GM11168 (cell line): Measurements from ENCODE around the gene RTRAF.

Experiments used
- in situ Hi-C: fragments of 300-500 bp; cut with MboI; formaldehyde crosslinking; loops from one replicate; pipeline ENCODE4 v1.12.0; 2022; ENCODE audit warnings: low sequenced_read_pairs; ENCODE audit not compliant: unreplicated experiment

Gene RTRAF

DNA sequence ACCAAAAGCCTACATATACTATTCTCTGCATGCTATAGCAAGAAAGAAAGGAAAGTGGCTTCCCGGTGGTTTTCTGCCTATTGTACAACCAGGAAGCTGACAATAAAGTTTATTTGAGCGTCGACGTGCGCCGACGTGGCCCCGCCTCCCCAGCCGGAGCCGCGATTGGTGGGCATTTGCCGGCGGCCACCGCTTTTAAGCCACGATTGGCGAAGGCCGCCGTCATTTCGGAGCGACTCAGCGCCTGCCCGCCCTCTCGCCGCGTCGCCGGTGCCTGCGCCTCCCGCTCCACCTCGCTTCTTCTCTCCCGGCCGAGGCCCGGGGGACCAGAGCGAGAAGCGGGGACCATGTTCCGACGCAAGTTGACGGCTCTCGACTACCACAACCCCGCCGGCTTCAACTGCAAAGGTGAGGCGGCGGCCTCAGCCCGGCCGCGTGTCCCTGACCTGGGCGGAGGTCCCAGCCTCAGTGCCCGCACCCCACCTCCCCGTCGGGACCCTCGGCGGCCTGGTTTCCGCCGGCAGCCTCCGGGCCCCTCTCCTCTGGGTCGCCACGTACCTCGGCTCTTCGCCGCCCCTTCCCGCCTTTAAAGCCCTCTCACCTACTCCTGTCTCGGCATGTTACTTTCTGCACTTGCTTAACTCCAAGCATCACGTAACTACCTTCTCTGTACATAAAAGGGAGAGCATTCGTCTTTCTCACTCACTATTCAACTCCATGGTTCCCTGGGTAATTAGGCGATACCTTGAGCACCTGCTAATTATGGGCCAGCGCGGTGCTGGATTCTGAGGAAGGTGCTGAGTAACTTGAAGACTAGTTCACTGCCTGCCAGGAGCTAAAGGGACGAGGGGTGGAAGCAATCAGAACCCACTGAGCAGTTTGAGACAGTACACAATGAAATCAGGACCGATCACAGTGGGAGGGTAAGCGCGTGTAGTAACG, at the start of gene RTRAF:
RTRAF (plus strand) TSS at position 254 of the 942 bp plus-strand sequence; CDS start at position 348, 94 bp downstream.
- in situ Hi-C loops, result loop anchor here (25.0 kb wide), 1 partner anchor 602 kb away; no protein-coding TSS in a partner anchor

DNA sequence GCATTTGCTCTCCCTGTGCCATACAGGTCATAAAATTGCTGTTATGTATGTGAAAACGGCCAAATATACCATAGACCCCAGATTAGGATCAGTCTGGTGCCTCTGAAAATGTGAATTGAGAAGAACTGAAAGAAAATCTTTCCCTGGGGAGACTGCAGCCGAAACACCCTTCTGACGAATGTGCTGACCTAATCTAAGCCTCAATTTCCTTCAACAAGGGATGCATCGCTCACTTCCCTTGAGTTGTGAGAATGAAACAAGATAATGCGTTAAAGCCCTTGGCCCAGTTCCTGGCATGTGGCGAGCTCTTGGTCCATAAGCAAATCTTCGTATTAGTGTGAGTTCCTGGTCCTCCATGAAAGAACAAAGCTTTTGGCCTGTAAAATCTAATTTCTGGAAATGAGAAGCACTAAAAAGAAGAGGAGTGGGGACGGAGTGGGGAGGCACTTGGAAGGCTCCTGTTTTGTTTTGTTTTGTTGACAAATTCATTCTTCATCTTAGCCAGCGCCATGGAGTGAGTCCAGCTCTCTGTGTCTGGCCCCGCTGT, 49.5 kb upstream of the RTRAF start:
- in situ Hi-C loops, result no loop called here

DNA sequence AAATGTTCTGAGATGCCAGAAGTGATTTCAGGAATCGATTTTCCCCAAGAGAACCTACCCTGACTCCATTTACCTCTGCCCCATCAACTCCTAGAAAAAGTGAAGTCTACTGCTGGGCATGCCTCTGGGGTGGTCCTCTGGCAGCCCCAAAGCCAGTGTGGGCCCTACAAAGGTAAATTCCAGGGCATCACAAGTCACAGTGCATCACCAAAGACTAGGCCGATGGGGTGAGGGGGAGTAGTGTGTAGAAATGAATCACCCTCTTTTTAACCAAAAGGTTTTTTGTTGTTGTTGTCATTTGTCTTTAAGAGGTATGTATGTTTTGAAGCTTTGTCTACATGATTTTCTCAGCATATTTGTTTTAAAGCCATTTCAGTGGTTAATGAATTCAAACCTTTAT, 46.4 kb upstream of the RTRAF start:
- in situ Hi-C loops, result no loop called here

DNA sequence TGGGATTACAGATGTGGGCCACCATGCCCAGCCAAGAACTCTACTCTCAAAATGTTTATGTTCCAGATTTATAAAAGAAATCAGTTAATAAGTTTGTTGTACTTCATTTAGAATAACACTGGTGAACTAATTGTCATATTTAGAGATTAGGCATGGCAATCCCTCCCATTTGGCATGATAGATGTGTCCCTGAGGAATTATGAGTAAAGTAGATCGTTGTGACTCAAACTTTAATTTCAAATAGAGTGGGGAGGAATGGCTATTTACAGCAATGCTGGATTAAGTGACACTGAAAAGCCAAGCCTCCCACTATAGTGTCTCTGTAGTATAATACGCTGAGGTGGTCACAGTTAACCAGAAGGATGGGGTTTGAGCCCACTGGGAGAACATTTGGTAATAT, 39.3 kb upstream of the RTRAF start:
- in situ Hi-C loops, result no loop called here

DNA sequence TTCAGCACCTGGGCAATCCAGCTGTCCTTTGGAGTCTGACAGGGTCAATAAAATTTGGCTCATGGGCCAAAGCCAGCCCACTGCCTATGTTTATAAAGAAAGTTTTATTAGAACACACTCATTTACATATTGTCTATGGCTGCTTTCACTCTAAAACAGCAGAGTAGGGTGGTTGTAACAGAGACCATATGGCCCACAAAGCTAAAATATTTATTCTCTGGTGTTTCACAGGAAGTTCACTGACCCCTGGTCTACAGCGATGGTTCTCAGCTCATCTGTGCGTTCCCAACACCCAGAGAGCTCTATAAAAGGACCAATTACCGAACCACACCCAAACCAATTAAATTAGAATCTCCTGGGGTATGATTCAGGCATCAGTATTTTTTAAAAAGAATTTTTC, 37.7 kb upstream of the RTRAF start:
- in situ Hi-C loops, result no loop called here

DNA sequence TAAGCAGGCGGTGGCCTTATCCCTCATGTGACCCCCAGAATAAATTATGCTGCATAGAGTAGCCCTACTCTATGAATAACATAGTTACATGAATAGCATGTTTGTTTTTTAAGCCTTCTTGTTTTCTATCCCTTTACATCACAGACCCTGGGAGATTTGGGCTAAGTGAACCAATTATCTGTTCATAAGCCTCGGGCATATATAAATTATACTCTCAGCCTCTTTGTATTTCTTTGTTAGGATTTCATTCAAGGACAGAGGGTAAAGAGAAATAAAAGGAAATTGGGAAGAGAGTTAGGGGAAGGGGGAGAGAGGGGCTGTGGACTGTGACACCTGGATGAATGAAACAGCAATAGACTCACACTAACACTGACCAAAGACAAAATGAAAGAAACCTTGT, 35.3 kb upstream of the RTRAF start:
- in situ Hi-C loops, result no loop called here

DNA sequence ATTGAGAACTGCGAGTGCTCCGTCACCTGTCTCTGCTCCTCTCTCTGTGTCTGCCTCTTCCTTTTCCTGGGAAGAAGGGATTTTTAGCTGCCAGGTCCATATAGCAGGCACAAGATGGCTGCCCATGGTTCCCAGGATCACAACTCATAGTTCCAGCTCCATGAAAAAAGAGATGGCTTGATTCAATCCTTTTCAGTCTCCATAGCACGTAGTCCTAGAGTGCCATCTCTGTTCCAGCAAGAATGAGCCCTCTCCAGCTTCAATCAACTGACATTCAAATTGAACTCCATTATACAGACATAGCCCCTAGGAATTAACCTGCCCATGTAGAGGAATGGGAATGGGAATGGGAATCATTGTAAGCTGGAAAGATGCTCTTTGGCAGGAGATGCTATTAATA, 34.7 kb upstream of the RTRAF start:
- in situ Hi-C loops, result no loop called here

DNA sequence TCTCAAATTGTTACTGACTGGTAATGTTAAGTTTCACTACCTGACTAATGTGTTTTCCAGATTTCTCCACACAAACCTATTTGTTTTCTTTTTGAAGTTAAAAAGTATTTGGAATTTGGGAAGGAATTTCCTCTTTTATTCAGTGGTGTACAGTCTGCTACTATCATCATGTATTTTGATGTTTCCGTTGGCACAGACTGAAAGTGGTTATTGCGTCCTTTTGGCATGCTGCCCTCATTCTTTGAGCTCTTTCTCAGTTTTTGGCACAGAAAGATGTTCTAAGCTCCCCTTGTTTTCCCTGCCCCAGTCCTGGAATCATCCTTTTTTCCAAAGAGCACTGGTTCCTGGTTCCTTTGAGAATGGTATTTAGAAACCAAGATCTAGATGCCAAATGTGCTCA, 31.4 kb upstream of the RTRAF start:
- in situ Hi-C loops, result no loop called here

DNA sequence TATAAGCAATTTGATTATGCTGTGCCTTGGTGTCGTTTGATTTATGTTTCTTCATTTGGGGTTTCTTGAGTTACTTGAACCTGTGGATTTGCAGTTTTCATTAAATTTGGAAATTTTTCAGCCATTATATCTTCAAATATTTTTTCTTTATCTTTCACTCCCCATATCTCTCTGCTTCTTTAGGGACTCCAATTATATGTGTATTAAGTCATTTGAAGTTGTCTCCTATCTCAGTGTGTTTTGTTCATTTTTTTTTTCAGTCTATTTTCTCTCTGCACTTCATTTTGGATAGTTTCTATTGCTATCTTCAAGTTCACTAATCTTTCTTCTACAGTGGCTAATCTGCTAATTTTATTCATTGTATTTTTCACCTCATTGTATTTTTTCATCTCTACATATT, 29.4 kb upstream of the RTRAF start:
- in situ Hi-C loops, result no loop called here

DNA sequence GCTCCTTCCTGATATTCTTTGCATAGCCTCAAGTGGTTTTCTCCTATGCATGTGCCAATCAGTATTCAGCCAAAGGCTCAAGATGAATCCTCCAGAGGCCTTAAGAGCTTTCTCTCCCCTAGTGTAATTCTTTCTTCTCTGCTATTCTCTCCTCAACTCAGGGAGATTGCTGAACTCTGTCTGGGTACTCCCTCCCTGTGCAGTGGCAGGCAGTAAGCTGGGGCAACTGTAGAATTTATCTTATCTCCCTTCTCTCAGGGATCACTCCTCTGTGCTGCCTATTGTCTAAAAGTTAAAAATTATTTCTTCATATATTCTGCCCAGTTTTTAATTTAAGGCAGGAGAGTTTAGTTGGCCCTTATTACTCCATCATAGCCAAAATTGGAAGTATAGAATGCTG, 28.5 kb upstream of the RTRAF start:
- in situ Hi-C loops, result no loop called here

DNA sequence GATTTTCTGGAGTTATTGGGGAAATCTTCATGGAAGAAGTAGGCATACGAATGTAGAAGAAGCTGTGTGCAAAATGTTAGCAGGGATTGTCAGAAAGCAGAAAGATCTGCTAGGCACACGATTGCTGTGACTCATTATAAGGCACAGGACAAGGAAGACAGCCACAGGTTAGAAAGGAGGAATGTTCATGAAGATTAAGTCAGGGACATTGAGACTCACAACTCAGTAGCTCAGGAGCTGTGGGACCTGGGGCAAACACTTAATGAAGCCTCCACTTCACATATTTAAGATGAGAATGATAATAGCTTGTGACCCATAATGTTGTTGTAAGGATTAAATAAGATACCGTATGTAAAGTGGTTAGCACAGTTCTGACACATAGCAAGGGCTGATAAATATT, 26.6 kb upstream of the RTRAF start:
- in situ Hi-C loops, result no loop called here

DNA sequence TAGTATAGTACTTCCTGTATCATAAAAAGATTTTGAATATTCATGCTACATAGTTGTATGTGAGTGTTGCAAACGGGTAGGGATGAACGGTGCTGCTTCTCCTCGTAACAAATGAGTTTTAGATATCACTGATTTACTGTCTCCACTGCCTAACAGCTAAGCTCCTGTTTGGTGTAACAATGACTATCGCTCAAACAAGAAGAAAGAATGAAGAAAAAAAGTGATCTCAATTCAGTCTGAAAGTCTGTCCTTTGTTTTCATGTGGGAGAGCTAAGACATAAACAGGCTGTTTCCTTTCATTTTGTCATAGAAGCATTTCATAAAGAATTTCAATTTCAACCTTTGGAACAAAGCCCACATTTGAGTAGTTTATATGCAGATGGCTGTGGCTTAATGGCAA, 26.1 kb upstream of the RTRAF start:
- in situ Hi-C loops, result no loop called here

DNA sequence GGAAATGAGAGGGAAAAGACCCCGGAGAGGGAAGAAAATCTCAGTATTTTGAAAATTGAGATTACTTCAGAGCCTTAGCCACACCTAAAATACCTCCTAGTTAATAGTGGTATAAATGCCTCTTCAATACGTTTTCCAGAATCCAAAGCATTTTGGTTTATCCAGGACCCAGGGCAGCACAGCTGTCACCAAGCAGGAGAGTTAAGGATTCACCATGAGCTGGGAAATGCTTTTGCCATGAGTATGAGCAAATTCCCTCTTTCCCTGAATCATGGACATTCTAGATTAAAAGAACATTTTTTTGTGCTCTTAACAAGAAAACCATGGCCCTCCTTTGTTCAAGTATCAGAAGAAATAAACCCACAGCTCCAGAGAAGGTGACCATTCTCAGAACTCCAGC, 21.8 kb upstream of the RTRAF start:
- in situ Hi-C loops, result no loop called here

DNA sequence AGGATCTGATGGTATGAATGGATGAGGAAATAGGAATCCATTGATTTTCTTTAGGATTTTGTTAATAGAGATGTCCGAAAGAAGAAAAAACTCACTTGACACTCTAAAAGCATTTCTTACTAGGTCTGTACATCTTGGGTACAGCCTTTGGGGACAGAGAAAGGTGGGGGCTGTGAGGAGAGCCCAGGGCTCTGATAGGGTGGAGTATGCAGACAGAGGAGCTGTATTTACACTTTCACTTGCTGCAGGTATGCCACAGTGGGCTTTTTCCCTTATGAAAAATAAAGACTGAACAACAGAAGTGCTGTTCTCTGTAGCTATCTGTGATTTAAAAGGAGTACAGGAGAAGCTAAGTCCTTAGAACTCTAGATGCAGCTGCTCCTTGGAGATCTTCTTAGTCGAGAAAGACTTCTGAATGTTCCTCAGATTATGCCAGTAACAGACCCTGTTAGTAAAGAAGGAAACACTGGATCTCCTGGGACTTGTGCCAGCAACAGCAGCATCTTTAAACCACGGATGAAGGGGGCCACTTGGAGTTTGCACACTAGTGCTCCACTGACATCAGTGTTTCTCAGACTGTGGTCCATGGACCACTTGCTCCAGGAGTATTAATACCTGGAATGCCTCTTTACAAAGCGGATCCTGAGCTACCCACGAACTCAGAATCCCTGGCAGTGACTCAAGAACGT, 19.4 kb upstream of the RTRAF start:
- in situ Hi-C loops, result loop anchor here (10.0 kb wide), 2 partner anchors 105 to 135 kb away; partner anchors contain the start of gene GNG2

DNA sequence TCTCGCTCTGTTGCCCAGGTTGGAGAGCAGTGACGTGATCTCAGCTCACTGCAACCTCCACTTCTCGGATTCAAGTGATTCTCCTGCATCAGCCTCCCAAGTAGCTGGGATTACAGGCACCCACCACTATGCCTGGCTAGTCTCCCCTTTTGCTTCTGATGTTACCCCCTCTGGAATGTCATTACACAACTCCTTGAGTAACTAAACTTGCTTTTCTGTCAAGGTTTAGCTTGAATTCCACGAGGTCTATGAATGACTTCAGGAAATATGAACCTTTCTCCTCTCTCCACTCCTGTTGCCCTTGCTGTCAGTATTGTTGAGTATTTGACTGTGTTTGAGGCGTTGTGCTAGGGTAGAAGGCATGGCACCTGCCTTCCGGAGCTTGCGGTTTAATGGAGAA, 16.8 kb upstream of the RTRAF start:
- in situ Hi-C loops, result loop anchor here (10.0 kb wide), 2 partner anchors 108 to 138 kb away; partner anchors contain the start of gene GNG2

DNA sequence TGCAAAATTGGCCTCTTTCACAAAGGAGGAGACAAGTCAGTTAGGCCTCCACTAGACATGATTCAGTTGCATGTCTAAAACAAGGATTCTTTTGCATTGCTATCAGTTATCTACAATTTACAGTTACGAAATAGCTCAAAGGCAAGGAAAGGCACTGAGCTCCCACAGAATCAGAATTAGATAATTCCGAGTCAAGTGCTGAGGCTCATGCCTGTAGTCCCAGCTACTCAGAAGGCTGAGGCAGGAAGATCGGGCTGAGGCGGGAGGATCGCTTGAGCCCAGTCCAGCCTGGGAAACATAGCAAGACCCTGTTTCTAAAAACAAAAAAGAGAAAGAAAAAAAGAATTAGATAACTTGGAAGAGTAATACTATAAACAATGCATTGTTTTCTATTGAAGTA, 12.3 kb upstream of the RTRAF start:
- in situ Hi-C loops, result loop anchor here (5.0 to 25.0 kb wide), 4 partner anchors 95 to 590 kb away; partner anchors contain the start of gene GNG2

DNA sequence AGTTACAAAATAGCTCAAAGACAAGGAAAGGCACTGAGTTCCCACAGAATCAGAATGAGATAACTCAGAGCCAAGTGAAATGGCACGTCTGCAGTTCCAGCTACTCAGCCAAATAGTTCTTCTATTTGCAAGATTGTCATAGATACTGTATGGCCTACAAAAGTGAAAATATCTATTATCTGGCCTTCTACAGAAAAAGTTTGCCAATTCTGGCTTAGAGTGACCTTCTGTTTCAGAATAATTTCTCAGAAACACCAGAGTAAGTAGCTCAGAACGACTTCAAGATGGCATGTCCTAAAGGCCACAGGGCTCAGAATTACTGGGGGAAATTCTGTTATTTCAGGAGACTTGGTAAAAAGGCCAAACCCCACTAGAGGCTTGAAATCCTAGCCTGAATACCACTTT, 10.7 kb upstream of the RTRAF start:
- in situ Hi-C loops, result loop anchor here (5.0 to 25.0 kb wide), 4 partner anchors 96 to 591 kb away; partner anchors contain the start of gene GNG2

DNA sequence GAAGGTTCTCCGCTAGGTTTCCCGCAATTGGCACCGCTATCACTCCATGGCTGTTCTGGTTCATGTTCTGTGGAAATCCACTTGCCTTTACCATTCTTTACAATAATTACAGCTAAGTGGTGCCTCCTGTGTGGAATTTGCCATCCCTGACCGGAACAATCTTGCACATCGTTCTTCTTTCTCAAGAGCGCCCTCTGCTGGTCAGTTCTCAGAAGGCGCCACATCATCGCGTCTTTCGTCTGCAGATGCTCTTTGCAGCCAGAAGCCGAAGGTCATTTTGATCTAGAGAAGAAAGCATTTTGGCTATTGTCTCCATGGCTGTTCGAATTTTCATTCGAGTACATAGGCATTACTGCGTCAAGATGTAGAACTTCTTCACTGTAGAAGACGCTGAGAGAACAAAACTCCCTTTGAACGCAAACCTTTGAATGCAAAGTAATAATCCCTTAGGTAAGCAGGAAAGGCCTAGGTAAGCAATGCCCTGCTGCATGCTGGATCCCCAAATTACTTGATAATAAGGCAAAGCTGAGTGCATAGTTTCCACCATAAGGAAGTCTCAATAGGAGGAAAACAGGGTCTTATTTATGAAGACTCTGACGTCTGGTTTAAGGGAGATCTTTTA, 10.1 kb upstream of the RTRAF start:
- in situ Hi-C loops, result loop anchor here (5.0 to 25.0 kb wide), 4 partner anchors 97 to 592 kb away; partner anchors contain the start of gene GNG2

DNA sequence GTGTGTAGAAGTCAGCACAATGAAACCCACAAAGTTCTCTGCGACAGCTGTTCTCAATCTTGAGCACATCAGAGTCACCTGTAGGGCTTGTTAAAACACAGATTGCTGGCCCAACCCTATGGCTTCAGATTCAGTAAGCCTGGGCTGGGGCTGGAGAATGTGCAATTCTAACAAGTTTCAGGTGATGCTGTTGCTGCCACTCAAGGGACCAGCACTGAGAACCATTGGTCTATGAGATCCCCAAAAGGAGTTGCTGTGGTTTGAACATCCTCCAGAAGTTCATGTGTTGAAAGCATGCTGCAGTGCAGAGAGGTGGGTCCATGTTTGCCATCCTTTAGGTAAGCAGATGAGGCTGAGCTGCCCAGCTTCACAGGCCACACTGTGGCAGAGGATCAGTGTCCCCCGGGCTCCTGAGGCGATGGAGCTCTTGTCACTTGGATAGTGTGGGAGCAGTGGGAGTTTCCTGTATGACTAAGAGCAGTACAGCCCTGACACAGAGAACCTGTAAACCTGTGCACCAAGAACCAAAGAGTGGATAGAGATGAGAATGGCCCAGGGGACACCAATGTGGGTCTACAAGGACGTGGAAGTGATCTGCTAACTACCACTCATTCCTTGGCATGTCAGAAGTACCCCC, 8.0 kb upstream of the RTRAF start:
- in situ Hi-C loops, result loop anchor here (25.0 kb wide), 1 partner anchor 594 kb away; no protein-coding TSS in a partner anchor

DNA sequence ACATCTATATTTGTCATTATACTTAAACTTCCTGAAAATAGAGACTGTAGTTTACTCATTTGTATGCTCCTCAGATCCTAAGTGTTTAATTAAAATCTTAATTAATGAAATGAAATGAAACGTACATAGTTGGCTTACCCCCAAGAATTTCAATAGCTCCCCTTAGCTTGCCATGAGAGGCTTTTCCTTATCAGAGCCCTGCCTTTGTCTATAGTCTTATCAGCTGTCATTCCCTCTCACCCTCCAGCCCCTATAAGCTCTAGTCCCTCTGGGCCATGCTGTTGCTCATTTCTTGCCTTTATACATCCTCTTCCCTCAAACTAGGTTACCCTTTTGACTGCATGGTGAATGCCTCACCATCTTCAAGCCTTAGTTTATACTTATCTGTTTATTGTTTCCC, 1.1 kb upstream of the RTRAF start:
- in situ Hi-C loops, result loop anchor here (25.0 kb wide), 1 partner anchor 601 kb away; no protein-coding TSS in a partner anchor
